NCI-H345 treated with DMSO at 0.1 percent for 48 hours (cell line): ENCODE data around the gene XPO4.
"Not testable (repeated sequence)": the region's sequence is repeated elsewhere in the genome, so short reads cannot be mapped to it uniquely, and the experiment has no call there.

Source experiments
- DNase-seq: peaks from one replicate; lab custom pipeline; 2025; ENCODE audit not compliant: unreplicated experiment; lab: John Stamatoyannopoulos, UW

The XPO4 gene

DNA sequence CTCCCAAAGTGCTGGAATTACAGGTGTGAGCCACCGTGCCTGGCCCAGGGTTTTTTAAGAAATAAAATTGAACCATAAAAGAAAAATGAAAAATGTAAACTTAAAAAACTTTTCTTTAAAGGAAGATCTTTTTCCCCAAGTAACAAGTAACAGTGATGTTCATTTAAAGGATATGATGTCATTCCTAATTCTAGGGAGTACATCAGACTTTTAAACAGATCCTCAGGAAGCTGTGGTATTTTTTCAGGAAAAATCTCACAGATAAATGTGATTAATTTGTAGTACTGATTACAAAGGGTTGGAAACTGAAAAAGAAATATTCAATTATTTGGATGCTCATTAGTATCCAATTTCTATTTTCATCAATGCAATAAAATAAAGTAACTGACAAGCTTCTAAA is 114.2 kb downstream of the XPO4 start:
- no peak for DNase-seq

DNA sequence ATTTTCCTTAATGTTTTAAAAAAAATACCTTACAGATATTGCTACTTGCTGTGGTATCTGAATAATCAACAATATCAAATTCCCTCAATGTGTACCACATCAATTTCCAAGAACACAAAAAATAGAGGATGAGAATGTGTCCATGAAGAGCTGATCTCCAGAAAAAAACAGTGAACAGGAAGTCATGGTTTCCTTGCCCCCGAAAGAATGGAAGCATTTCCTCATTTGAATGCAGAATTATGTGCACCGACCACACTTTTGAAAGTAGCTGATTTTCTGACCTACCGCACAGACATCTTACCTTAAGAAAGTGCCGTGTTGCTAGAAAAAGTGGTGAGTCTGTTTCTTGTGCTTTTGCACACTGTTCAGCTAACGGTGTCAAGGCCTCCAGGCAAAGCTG is 115.4 kb downstream of the XPO4 start:
- no peak for DNase-seq

DNA sequence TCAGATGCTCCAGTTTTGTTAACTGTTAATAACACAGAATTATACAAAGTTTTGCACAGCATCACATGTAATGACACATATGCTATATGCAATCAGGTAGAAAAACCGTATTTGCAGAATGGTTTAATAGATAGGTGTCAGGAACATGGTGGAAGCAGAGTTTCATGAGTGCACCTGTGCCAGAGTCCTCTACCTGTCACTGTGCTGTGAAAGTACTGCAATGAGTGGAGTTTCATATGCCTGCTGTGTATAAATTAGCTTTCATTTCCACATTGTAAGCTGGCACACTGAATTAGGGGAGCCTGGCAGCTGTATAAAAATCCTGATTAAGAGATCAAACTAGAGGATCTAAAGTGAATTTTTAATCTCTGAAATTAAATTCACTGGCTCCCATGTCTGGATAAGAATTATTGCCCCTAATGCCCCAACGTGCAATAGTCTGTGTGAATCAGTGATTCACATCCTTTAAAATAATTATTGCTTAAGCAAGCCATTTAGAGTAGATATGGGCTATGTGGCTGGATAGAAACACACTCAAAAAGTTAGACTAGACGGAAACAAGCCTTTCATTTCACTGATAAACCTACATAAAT is 120.3 kb downstream of the XPO4 start:
- no peak for DNase-seq

DNA sequence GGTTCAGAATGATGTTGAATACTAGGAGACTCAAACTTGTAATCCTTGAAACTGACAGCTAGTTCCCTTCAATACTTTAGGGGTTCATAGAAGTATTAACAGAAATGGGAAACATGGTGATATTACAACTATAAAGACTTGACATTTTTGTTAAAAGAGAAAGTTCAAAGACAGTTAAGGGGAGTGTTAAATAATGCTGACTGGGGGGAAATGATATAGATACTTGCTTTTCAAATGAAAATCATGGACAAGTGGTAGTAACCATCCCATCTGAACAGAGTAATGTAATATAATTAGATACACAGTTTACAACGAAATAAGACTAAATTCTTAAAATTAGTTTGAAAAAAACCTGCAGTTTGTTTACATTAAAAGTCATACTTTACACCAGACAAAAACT is 122.2 kb downstream of the XPO4 start:
- DNase-seq = no peak

- DNase-seq = no peak
Measured at GRCh38 chr13:20779405-20779804, 123.1 kb downstream of the XPO4 start.

GRCh38 chr13:20778311-20778710 is 124.2 kb downstream of the XPO4 start:
- DNase-seq = no peak

GRCh38 chr13:20776751-20777150 is 125.8 kb downstream of the XPO4 start:
- no peak for DNase-seq

DNA sequence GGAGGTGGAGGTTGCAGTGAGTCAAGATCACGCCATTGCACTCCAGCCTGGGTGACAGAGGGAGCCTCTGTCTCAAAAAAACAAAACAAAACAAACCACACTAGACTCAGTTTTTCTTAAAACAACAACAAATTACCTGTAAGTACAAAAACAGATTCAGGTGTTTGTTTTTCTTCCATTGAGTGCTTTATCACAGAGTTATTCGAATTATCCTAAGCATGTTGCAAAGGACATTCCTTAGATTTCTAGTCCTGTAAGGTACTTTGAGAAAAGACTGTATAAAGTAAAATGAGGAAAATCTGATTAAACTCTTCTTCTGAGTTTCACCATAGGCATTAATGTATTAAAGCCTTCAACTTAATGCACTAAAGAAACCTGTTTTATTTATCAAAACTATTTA is 126.6 kb downstream of the XPO4 start:
- DNase-seq = no peak

DNA sequence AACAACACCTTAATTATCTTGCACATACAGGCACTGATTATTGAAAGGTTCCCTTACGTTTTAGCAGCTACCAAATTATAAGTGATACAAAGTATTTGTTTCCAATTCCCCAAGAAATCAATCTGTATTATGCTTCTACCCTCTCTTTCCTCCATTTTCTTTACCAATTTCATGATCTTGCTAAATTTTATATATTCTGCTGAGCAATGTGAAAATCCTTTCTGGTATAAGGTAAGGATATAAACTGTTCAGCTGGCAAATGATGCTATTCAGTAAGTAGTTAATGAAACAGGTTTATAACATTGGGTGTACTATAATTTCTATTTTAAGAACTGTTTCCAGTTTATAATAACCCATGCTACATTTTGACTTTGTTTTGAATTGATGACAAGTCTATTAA is 127.8 kb downstream of the XPO4 start:
- no peak for DNase-seq

- peak; percentile 83 for DNase-seq
Measured at GRCh38 chr13:20773194-20774080, 129.1 kb downstream of the XPO4 start, which contains the start of gene EEF1AKMT1. Gene EEF1AKMT1, minus strand, starts transcription at chr13:20773961. Its CDS starts 16,363 bp downstream, at chr13:20757598.

GRCh38 chr13:20772401-20773131 is 130.0 kb downstream of the XPO4 start:
- DNase-seq = no peak

DNA sequence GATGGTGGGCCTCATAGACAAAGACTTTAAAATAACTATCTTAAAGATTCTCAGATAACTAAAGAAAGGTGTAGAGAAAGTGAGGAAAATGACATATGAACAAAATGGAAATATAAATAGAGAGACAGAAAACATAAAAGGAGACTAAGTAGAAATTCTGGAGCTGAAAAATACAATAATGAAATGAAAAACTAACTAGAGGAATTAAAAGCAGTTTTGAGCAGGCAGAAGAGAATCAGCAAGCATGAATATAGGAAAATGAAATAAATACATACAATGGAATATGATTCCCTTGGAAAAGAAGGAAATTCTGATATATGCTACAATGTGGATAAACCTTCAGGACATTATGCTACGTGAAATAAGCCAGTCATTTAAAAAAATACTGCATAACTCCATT is 132.7 kb downstream of the XPO4 start:
- no peak for DNase-seq

DNA sequence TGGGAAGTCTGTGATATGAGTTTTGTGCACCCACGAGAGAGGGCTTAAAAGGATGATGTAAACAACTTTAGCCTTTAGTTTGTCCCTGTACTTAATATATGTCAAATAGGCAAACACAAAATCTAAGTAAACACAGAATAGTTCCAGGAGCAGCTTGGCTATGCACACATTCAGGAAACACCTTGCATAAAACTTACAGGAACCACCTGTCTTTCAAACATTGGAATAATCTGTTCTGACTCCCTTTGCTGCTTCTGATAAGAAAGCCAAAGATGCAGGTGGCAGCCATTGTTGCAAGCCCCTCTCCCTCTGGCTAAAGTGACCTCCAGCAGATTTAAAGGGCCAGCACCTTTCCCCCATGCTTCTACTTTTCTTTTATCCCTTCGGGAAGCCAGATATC is 133.5 kb downstream of the XPO4 start:
- DNase-seq = no peak

DNA sequence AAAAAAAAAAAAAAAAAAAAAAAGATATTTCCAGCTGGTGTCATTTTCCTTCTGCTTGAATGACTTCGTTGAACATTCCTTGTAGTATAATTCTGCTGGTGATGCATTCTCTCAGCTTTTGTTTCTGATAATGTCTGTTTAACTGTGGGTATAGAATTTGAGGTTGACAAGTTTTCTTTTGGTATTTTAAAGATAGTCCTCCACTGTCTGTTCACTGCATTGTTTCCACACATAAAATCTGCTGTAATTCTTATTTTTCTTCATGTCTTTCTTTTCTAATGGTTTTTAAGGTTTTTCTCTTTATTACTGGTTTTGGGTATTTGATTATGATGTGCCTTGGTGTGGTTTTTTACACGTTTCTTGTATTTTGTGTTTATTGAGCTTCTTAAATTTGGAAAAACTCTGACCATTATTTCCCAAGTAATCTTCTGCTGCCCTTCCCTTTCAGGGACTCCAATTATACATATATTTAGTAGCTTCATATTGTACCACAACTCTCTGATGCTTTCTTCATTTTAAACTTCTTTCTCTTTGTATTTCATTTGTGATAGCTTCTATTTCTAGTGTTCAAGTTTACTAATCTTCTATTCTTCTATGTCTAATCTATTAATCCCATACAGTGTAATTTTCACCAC is 135.1 kb downstream of the XPO4 start:
- no peak for DNase-seq

DNA sequence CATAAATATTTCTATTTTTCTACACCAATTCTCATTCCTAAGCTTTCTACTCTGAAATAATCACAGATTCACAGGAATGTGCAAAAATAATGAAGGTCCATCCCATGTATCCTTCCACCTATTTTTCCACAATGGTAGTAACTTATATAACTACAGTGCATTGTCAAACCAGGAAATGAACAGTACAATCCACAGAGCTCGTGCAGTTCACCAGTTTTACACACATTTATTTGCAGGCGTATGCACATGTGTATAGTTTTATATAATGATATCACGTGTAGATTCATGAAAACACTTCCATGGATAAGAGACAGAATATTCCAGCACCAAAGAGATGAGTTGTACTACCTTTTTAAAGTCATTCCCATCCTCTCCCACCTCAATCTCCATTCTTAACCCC is 141.7 kb downstream of the XPO4 start:
- DNase-seq = no peak

DNA sequence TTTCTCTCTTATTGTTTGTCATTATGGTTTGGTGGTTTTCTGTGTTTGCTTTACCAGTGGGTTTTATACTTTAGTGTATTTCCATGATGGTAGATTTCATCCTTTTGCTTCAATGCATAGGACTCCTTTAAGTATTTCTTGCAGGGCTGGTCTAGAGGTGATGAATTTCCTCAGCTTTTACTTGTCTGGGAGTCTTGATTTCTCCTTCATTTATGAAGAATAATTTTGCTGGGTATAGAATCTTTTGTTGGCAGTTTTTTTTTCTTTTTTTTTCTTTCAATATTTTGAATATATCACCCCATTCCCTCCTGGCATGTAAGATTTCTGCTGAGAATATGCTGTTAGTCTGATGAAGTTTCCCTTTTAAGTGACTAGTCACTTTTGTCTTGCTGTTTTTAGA is 148.5 kb downstream of the XPO4 start:
- no peak for DNase-seq

- DNase-seq = no peak
Measured at GRCh38 chr13:20749377-20749776, 153.2 kb downstream of the XPO4 start.

DNA sequence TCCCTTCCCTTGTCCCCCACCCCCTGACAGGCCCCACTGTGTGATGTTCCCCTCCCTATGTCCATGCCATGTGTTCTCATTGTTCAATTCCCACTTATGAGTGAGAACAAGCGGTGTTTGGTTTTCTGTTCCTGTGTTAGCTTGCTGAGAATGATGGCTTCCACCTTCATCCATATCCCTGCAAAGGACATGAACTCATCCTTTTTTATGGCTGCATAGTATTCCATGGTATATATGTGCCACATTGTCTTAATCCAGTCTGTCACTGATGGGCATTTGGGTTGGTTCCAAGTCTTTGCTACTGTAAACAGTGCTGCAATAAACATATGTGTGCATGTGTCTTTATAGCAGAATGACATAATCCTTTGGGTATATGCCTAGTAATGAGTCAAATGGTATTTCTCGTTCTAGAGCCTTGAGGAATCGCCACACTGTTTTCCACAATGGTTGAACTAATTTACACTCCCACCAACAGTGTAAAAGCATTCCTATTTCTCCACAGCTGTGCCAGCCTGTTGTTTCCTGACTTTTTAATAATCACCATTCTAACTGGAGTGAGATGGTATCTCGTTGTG is 158.6 kb downstream of the XPO4 start:
- DNase-seq = not testable (repeated sequence)

GRCh38 chr13:20740021-20740420 is 162.5 kb downstream of the XPO4 start:
- DNase-seq = no peak

GRCh38 chr13:20738616-20739015 is 163.9 kb downstream of the XPO4 start:
- DNase-seq = no peak
